HCT116 (cell line): ENCODE data around the gene WWOX. TPM values are rescaled to one million over a fixed set of nuclear protein-coding genes. Genes with fewer than 3 reads are reported as not detected.

ENCODE experiments used
- ATAC-seq: fragments of 200-7000 bp; cut with Tn5 transposase; 2 replicates; pipeline ENCODE4 v1.9.1; 2020; ENCODE audit warnings: mild to moderate bottlenecking, moderate library complexity
- BruUV-seq: library from RNA; stranded (reverse); fragments of 400-500 nt; replicated peaks from 2 replicates; lab custom pipeline; 2021; lab: Mats Ljungman, UMichigan
- CTCF ChIA-PET: fragments of 300-600 bp; sonication (Branson Sonifier 250); formaldehyde crosslinking; loops from one replicate; lab custom pipeline; 2021; ENCODE audit warnings: antibody characterized with exemption; lab: Charles Lee
- POLR2A ChIA-PET: fragments of 300-600, 350-600 bp; sonication (Branson Sonifier 250); formaldehyde crosslinking; loops from one replicate; lab custom pipeline; 2021; ENCODE audit warnings: antibody characterized with exemption; lab: Charles Lee
- RAD21 ChIA-PET, 2 experiments: fragments of 300-600 bp; sonication (Branson Sonifier 250); formaldehyde crosslinking; loops; one replicate each; lab custom pipeline; 2023; ENCODE audit warnings: low total read pairs in 2 of 2; ENCODE audit not compliant: uncharacterized antibody in 2 of 2, unreplicated experiment in 2 of 2, low non-redundant PET in 1 of 2; lab: Charles Lee
- DNase-seq: peaks from one replicate; pipeline ENCODE4 v3.0.0-alpha.2; 2010; ENCODE audit warnings: low read depth, low spot score
- H2AFZ ChIP-seq: fragments of 200-600 bp; shearing (Covaris generic), sonication (generic); 2 replicates; pipeline ENCODE4 v1.6.1; 2017; ENCODE audit warnings: low read depth, mixed run types, mixed read lengths, antibody characterized with exemption, low read length; ENCODE audit not compliant: poor library complexity, severe bottlenecking
- H3K27ac ChIP-seq: 2 replicates; pipeline ENCODE4 v1.5.1; 2012; ENCODE audit warnings: low read depth, low read length
- H3K27me3 ChIP-seq: fragments of 200-600 bp; sonication (generic); 2 replicates; pipeline ENCODE4 v1.6.1; 2016; ENCODE audit warnings: mixed run types, low read length, mixed read lengths; ENCODE audit not compliant: insufficient read depth
- H3K36me3 ChIP-seq, 2 experiments: fragments of 200-500 bp in 1 of 2; fragments of 200-600 bp in 1 of 2; sonication (Bioruptor generic) in 1 of 2; sonication (generic) in 1 of 2; 2 replicates each; pipeline versions ENCODE4 v1.5.1 to v1.6.1; 2014 to 2016; ENCODE audit warnings: low read length in 2 of 2, inconsistent platforms in 1 of 2, mixed read lengths in 1 of 2, mixed run types in 1 of 2; ENCODE audit not compliant: insufficient read depth in 2 of 2, control insufficient read depth in 1 of 2
- H3K4me1 ChIP-seq, 2 experiments: fragments of 200-600 bp in 1 of 2; sonication (generic) in 1 of 2; 2 replicates each; pipeline versions ENCODE4 v1.5.1 to v1.6.1; 2012 to 2017; ENCODE audit warnings: low read length in 2 of 2, inconsistent platforms in 1 of 2, mild to moderate bottlenecking in 1 of 2, mixed read lengths in 1 of 2, mixed run types in 1 of 2, moderate library complexity in 1 of 2; ENCODE audit not compliant: insufficient read depth in 2 of 2, control insufficient read depth in 1 of 2
- H3K4me2 ChIP-seq: fragments of 200-600 bp; sonication (generic); 2 replicates; pipeline ENCODE4 v1.6.1; 2017; ENCODE audit warnings: mixed run types, low read length, mixed read lengths
- H3K4me3 ChIP-seq, 2 experiments: fragments of 200-600 bp in 1 of 2; sonication (generic) in 1 of 2; replicated peaks in 1 of 2; 2 replicates each; pipeline ENCODE4 v1.5.1; 2011 to 2016; ENCODE audit warnings: low read length in 2 of 2, control low read depth in 1 of 2, low read depth in 1 of 2, mild to moderate bottlenecking in 1 of 2, mixed read lengths in 1 of 2, mixed run types in 1 of 2
- H3K79me2 ChIP-seq: fragments of 200-600 bp; sonication (generic); 2 replicates; pipeline ENCODE4 v1.6.1; 2017; ENCODE audit warnings: mild to moderate bottlenecking, mixed run types, low read length, moderate library complexity, mixed read lengths; ENCODE audit not compliant: insufficient read depth
- H3K9ac ChIP-seq: fragments of 200-600 bp; sonication (generic); 2 replicates; pipeline ENCODE4 v1.6.1; 2016; ENCODE audit warnings: low read length, mixed read lengths
- H3K9me2 ChIP-seq: fragments of 200-600 bp; sonication (generic), shearing (Covaris generic); 2 replicates; pipeline ENCODE4 v1.6.1; 2017; ENCODE audit warnings: mixed run types, mild to moderate bottlenecking, moderate library complexity; ENCODE audit not compliant: insufficient read depth
- H3K9me3 ChIP-seq, 2 experiments: fragments of 200-500 bp in 1 of 2; fragments of 200-600 bp in 1 of 2; sonication (Bioruptor generic) in 1 of 2; sonication (generic) in 1 of 2; 2 replicates each; pipeline ENCODE4 v1.6.1; 2014 to 2017; ENCODE audit warnings: low read length in 2 of 2, mixed read lengths in 2 of 2, inconsistent platforms in 1 of 2, low read depth in 1 of 2, mild to moderate bottlenecking in 1 of 2, mixed run types in 1 of 2, moderate library complexity in 1 of 2; ENCODE audit not compliant: control insufficient read depth in 1 of 2, insufficient read depth in 1 of 2
- H4K20me1 ChIP-seq: fragments of 200-600 bp; sonication (generic), shearing (Covaris generic); 2 replicates; pipeline ENCODE4 v1.6.1; 2017; ENCODE audit warnings: mixed run types, mild to moderate bottlenecking, moderate library complexity; ENCODE audit not compliant: insufficient read depth
- CBX3 ChIP-seq: IDR thresholded peaks from 2 replicates; pipeline ENCODE4 v1.6.1; 2012; ENCODE audit warnings: low read depth
- EGR1 ChIP-seq: IDR thresholded peaks from 2 replicates; pipeline ENCODE4 v1.6.1; 2012; ENCODE audit warnings: low read depth
- ELF1 ChIP-seq: IDR thresholded peaks from 2 replicates; pipeline ENCODE4 v1.6.1; 2012; ENCODE audit warnings: low read depth, borderline replicate concordance
- EZH2phosphoT487 ChIP-seq: fragments of 200-600 bp; IDR thresholded peaks from 2 replicates; pipeline ENCODE4 v1.6.1; 2018; ENCODE audit warnings: antibody characterized with exemption, borderline replicate concordance
- FOSL1 ChIP-seq: IDR thresholded peaks from 2 replicates; pipeline ENCODE4 v1.6.1; 2012; ENCODE audit warnings: low read depth
- JUND ChIP-seq: IDR thresholded peaks from 2 replicates; pipeline ENCODE4 v1.6.1; 2012
- SP1 ChIP-seq: IDR thresholded peaks from 2 replicates; pipeline ENCODE4 v1.6.1; 2012; ENCODE audit warnings: low read depth
- ZFX ChIP-seq: fragments of 450-650 bp; IDR thresholded peaks from 2 replicates; pipeline ENCODE4 v1.6.1; 2017
- ZNF274 ChIP-seq: fragments of 200-500 bp; sonication (Bioruptor generic); IDR thresholded peaks from 2 replicates; pipeline ENCODE4 v1.6.1; 2014; ENCODE audit warnings: mild to moderate bottlenecking, low read depth, low read length, inconsistent platforms
- intact Hi-C: fragments of 100-400 bp; cut with micrococcal nuclease; formaldehyde crosslinking; loops from 2 replicates; pipeline ENCODE4 v1.10.0; 2022
- total RNA-seq: library from RNA; stranded (reverse); gene quantifications from one replicate; pipeline ENCODE4 v1.2.1, GENCODE V29; 2021; ENCODE audit not compliant: unreplicated experiment
- TF ChIP-seq, protein P1 (sequence below), 3 experiments: fragments of 200-600 bp in 1 of 3; sonication (generic) in 1 of 3; IDR thresholded peaks in 2 of 3; conservative IDR thresholded peaks in 1 of 3; 2 replicates each; pipeline ENCODE4 v1.5.1; 2012 to 2017; ENCODE audit warnings: low read depth in 2 of 3, low read length in 2 of 3, antibody characterized with exemption in 1 of 3, borderline replicate concordance in 1 of 3, control low read depth in 1 of 3, mild to moderate bottlenecking in 1 of 3, mixed read lengths in 1 of 3, mixed run types in 1 of 3, moderate library complexity in 1 of 3; ENCODE audit not compliant: insufficient read depth in 1 of 3
- TF ChIP-seq, protein P2 (sequence below): IDR thresholded peaks from 2 replicates; pipeline ENCODE4 v1.6.1; 2011; ENCODE audit warnings: mild to moderate bottlenecking, low read length, moderate library complexity; ENCODE audit not compliant: insufficient replicate concordance; ENCODE audit errors: extremely low read depth
- TF ChIP-seq, protein P3 (sequence below): IDR thresholded peaks from 2 replicates; pipeline ENCODE4 v1.6.1; 2012; ENCODE audit warnings: low read depth
- TF ChIP-seq, protein P4 (sequence below): IDR thresholded peaks from 2 replicates; pipeline ENCODE4 v1.6.1; 2012

Gene WWOX
- total RNA-seq, 1 experiment from 2014 or later = 13.7 TPM

DNA sequence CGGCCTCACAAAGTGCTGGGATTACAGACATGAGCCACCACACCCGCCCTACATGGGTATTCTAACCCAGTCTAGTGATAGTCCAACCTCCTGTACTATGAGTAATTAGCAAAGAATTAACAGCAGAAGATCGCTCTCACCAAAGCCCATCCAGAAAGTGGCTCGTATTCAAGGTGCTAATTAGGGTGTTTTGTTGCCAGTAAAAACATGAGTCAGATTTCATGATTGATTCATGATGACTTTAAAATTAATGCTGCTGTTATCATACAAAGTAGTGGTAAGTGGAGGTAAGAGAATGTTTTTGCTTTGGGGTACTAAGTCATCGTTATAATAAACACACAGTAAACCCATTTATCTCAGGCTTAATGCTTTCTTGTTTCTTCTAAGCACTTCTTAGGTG, 428.8 kb downstream of the WWOX start:
- no peaks in the 10 kb centered on the region for H3K36me3 ChIP-seq
- no peaks in the 10 kb centered on the region for H3K27me3 ChIP-seq
- H3K9me2 ChIP-seq = no peaks in the 10 kb centered on the region
- H3K4me3 ChIP-seq = no peak overlapping the region
- TF ChIP-seq, protein P1, sequence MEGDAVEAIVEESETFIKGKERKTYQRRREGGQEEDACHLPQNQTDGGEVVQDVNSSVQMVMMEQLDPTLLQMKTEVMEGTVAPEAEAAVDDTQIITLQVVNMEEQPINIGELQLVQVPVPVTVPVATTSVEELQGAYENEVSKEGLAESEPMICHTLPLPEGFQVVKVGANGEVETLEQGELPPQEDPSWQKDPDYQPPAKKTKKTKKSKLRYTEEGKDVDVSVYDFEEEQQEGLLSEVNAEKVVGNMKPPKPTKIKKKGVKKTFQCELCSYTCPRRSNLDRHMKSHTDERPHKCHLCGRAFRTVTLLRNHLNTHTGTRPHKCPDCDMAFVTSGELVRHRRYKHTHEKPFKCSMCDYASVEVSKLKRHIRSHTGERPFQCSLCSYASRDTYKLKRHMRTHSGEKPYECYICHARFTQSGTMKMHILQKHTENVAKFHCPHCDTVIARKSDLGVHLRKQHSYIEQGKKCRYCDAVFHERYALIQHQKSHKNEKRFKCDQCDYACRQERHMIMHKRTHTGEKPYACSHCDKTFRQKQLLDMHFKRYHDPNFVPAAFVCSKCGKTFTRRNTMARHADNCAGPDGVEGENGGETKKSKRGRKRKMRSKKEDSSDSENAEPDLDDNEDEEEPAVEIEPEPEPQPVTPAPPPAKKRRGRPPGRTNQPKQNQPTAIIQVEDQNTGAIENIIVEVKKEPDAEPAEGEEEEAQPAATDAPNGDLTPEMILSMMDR (IDR thresholded peaks at IDR 0.05 in 2 of 3, conservative IDR thresholded peaks at IDR 0.05 in 1 of 3; ENCODE audit: borderline replicate concordance in 1 of 3, insufficient read depth in 1 of 3, low read depth in 2 of 3, low read length in 2 of 3) = no peak
- TF ChIP-seq, protein P2, sequence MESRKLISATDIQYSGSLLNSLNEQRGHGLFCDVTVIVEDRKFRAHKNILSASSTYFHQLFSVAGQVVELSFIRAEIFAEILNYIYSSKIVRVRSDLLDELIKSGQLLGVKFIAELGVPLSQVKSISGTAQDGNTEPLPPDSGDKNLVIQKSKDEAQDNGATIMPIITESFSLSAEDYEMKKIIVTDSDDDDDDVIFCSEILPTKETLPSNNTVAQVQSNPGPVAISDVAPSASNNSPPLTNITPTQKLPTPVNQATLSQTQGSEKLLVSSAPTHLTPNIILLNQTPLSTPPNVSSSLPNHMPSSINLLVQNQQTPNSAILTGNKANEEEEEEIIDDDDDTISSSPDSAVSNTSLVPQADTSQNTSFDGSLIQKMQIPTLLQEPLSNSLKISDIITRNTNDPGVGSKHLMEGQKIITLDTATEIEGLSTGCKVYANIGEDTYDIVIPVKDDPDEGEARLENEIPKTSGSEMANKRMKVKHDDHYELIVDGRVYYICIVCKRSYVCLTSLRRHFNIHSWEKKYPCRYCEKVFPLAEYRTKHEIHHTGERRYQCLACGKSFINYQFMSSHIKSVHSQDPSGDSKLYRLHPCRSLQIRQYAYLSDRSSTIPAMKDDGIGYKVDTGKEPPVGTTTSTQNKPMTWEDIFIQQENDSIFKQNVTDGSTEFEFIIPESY = no peak
- TF ChIP-seq CBX3 (no peak), EZH2phosphoT487 (no peak), ZFX (no peak), FOSL1 (no peak), ZNF274 (no peak), SP1 (no peak), EGR1 (no peak), ELF1 (no peak), JUND (no peak)
- TF ChIP-seq, protein P3, sequence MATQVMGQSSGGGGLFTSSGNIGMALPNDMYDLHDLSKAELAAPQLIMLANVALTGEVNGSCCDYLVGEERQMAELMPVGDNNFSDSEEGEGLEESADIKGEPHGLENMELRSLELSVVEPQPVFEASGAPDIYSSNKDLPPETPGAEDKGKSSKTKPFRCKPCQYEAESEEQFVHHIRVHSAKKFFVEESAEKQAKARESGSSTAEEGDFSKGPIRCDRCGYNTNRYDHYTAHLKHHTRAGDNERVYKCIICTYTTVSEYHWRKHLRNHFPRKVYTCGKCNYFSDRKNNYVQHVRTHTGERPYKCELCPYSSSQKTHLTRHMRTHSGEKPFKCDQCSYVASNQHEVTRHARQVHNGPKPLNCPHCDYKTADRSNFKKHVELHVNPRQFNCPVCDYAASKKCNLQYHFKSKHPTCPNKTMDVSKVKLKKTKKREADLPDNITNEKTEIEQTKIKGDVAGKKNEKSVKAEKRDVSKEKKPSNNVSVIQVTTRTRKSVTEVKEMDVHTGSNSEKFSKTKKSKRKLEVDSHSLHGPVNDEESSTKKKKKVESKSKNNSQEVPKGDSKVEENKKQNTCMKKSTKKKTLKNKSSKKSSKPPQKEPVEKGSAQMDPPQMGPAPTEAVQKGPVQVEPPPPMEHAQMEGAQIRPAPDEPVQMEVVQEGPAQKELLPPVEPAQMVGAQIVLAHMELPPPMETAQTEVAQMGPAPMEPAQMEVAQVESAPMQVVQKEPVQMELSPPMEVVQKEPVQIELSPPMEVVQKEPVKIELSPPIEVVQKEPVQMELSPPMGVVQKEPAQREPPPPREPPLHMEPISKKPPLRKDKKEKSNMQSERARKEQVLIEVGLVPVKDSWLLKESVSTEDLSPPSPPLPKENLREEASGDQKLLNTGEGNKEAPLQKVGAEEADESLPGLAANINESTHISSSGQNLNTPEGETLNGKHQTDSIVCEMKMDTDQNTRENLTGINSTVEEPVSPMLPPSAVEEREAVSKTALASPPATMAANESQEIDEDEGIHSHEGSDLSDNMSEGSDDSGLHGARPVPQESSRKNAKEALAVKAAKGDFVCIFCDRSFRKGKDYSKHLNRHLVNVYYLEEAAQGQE = no peak
- TF ChIP-seq, protein P4, sequence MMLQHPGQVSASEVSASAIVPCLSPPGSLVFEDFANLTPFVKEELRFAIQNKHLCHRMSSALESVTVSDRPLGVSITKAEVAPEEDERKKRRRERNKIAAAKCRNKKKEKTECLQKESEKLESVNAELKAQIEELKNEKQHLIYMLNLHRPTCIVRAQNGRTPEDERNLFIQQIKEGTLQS = no peak
- no peak overlapping the region for H3K9ac ChIP-seq
- ChIA-PET RAD21 (no interaction called here), CTCF (no interaction called here), POLR2A (no interaction called here)
- DNase-seq = no peak
- H3K4me2 ChIP-seq = no peak overlapping the region
- intact Hi-C loops = loop anchor here (10.0 kb wide), 1 partner anchor 187 kb away; no protein-coding TSS in a partner anchor
- ATAC-seq = no peak
- no peaks in the 10 kb centered on the region for H3K4me1 ChIP-seq
- BruUV-seq = no TSS peak
- no peaks in the 10 kb centered on the region for H4K20me1 ChIP-seq
- no peaks in the 10 kb centered on the region for H3K9me3 ChIP-seq
- no peaks in the 10 kb centered on the region for H3K79me2 ChIP-seq
- no peak overlapping the region for H3K27ac ChIP-seq
- no peak overlapping the region for H2AFZ ChIP-seq
